OCI-LY1 (cell line): Measurements from ENCODE around the gene BAHD1.

Experiments
- CTCF ChIP-seq: fragments of 200-600 bp; sonication (generic), shearing (Covaris generic); IDR thresholded peaks from 2 replicates; pipeline ENCODE4 v1.5.1; 2017; ENCODE audit warnings: mild to moderate bottlenecking, antibody characterized with exemption, low read length, moderate library complexity, mixed read lengths
- EZH2 ChIP-seq: fragments of 200-600 bp; sonication (generic), shearing (Covaris generic); IDR thresholded peaks from 2 replicates; pipeline ENCODE4 v1.8.0; 2017; ENCODE audit warnings: borderline replicate concordance, mixed run types, mild to moderate bottlenecking, antibody characterized with exemption, low read length, moderate library complexity, mixed read lengths

GRCh38 chr15:40448354-40448753 lies 7.6 kb downstream of the BAHD1 start:
- no peak for TF ChIP-seq CTCF
- no peak for TF ChIP-seq EZH2
